Activated CD4-positive, alpha-beta T cell treated with anti-CD3 and anti-CD28 coated beads, Interleukin-2, Interleukin-4, amounts not matched to agents 100 ng/mL and 50 ng/mL, durations not matched to agents 16 hours and 8 hours (primary cell): ENCODE data around the gene SORBS2.
"Not testable (repeated sequence)": the region's sequence is repeated elsewhere in the genome, so short reads cannot be mapped to it uniquely, and the experiment has no call there.

Experiments used
- DNase-seq: peaks from one replicate; pipeline ENCODE4 v3.0.0-alpha.2; 2020; ENCODE audit warnings: low spot score

The SORBS2 gene

DNA sequence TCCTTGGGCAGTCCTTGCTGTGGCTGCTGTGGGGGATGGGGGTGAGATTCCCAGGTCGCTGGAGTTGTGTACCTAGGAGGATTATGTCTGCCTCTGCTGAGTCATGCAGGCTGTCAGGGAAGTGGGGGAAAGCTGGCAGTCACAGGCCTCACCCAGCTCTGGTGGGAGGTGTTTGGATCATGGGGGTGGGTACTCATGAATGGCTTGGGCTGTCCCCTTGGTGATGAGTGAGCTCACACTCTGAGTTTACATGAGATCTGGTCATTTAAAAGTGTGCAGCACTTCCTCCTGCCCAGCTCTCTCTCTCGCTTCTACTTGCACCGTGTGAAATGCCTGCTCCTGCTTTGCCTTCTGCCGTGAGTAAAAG, 252.1 kb downstream of the SORBS2 start:
- no peak for DNase-seq

DNA sequence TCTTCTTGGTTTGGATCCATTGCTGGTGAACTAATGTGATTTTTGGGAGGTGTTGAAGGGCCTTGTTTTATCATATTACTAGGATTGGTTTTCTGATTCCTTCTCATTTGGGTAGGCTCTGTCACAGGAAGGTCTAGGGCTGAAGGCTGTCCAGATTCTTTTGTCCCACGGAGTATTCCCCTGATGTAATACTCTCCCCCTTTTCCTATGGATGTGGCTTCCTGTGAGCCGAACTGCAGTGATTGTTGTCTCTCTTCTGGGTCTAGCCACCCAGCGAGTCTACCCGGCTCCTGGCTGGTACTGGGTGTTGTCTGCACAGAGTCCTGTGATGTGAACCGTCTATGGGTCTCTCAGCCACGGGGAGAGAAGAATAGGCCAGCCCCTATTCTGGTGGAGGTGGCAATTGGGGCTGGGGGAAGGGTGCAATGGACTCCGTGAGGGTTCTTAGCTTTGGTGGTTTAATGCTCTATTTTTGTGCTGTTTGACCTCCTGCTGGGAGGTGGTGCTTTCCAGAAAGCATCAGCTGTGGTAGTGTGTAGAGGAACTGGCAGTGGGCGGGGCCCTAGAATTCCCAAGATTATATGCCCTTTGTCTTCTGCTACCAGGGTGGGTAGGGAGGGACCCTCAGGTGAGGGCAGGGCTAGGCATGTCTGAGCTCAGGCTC, 252.6 kb downstream of the SORBS2 start:
- DNase-seq = not testable (repeated sequence)

DNA sequence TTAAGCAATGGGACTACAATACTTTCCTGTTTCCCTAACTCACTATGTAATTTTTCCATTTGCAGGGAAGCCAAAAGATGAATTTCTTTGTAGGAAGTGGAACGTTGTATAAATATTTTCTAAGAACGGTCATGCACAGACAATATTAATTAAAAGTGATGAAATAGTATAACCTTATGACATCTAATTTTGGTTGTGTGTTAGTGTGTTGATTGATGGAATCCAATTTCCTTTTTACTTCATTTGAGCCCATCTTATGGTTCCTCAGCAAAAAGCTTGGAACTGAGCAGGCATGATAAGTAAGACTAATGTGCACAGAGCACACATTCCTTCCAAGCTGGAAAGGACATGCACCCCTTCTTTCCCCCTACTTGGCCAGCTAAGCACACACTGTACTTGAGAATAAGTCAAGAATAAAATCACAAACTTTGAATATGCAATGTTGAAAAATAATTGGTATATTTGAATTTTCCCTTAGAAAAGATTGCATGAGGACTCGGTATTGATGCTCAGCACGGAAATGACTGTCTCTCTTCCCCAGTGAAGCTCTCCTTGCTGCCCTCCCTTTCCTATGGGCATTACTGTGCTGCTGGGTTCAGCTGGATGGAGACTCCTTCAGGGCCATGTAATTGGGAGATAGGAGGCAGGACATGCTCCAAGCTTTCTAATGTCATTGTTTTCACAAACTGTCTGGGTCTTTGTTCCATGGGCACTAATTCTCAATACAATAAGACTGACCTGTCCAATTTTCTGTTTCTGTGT, 257.4 kb downstream of the SORBS2 start:
- no peak for DNase-seq

DNA sequence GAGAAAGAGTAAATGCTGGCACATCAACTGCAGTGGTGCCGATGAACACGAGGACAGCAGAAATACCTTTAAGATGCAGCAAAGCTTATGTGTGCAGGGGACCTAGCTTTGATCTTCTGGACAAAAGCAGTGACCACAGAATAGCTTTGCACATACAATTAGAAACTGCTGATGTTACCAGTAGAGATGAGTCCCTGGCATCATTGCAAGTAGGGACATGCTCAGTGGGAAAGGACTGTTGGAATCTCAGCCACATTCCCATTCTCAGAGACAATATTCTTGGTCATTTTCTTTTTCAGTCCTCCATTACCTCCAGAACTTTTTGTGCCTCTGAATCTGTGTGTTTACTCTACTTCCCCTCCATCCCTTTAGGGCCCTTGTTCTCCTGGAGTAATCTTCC, 259.7 kb downstream of the SORBS2 start:
- no peak for DNase-seq

DNA sequence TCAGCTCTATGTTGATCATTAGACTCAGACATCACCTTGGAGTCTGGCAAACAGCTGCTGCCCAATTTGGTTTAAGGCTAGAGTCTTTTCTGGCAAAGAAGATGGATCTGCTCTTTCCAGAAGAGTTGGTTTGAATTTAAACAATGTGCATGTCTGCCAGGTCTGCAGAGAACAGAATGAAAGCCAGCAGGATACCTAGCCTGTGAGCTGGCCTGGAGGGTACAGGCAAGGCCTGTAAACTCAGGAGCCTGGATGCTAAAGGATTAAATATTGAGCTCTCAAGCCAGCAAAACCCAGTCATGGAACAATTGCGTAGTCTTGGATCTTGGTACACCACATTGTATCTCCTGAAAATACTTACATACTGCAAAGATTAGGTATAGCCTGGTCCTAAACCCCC, 261.1 kb downstream of the SORBS2 start:
- no peak for DNase-seq

DNA sequence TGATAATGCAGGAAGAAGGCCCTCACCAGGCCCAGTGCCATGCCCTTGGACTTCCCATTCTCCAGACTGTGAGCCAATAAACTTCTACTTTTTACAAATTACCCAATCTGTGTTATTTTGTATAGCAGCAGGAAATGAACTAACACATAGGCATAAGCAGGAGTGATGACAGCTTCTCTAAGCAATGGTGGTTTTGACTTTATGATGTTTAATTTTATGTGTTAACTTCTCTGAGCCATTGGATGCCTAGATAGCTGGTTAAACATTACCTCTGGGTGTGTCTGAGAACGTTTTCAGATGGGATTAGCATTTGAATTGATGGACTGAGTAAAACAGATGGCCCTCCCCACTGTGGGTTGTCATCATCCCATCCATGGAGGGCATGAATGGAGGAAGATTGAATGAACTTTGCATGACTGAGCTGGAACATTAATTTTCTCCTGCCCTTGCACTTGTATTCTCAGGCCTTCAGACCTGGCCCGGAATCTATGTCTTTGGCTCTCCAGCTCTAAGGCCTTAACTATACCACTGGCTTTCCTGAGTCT, 262.8 kb downstream of the SORBS2 start:
- DNase-seq = no peak

DNA sequence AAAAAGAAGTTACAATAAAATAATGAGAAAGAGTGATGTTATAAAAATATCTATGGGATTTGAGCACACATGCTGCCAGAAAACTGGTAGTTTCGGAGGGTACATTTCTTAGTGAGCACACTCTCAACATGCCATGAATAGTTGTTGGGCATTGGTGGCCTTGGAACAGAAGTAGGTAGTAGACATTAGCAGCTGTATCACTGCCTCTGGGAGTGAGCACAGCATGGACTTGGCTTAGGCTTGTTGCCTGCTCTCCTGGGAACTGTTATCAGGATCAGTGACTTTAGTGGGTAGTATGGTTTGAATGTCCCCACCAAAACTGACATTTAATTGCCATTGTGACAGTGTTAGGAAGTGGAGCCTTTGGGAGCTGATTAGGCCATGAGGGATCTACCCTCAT, 263.4 kb downstream of the SORBS2 start:
- DNase-seq = no peak

DNA sequence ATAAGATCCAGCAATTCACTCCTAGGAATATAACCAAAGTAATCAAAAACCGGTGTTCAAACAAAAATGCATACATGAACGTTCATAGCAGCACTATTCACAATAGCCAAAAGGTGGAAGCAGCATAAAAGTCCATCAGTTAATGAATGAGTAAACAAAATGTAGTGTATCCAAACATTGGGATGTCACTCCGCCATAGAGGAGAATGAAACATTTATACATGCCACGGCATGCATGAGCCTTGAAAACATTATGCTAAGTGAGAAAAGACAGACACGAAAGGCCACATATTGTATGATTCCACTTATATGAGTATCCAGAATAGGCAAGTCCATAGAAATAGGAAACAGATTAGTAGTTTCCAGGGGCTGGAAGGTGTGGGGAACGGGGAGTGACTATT, 265.7 kb downstream of the SORBS2 start:
- DNase-seq = no peak

DNA sequence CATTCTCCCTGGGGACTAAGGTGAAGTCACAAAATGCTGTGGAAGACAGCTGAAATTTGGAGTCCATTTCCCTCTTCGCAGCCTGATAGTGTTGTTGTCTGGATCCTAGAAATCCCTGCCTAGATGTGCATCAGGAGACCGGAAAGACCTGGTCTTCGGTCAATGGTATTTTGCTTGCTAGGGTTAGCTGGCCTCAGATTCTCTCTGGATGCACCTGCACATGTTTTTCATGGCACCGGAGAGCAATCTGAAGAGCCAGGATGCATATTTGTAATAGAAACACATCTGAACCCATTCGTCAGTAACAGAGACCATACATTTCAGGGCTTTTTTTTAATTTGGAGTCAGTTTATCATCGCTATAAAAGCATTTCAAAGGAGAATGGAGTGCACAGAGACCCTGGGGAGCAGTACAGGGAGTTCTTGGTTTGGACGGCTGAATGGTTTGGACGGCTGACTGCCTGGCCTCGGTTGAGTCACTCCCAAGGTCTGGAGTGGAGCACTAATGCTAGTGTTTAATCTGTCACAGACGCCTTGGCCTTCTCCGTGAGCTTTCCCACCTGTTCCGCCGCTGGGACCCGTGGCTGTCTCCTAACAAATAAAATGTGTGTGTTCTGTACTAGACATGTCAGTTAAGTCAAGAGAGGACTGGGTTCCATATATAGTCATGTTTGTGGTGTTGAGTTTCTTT, 269.2 kb downstream of the SORBS2 start:
- no peak for DNase-seq

DNA sequence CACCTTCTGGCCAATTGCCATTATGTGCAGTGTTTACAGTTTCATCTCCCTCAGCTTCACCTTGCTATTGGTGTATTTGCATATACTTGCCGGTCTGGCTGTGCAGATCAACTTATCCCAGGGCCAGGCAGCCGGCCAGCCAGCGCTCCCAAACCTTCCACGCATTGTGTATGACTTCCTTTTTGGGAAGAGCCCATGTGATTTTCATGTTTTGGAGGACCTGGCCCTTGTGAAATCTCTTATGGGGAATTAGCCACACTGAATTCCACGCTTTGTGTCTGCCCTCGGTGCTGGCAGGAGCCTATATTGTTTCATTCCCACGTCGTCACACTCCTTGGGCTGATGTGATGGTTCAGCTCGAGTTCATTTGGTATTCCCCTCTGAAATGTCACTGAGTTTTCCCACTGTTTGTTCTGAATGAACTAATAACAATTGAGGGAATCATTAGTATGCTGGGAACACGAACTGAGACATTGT, 270.7 kb downstream of the SORBS2 start:
- DNase-seq = no peak

DNA sequence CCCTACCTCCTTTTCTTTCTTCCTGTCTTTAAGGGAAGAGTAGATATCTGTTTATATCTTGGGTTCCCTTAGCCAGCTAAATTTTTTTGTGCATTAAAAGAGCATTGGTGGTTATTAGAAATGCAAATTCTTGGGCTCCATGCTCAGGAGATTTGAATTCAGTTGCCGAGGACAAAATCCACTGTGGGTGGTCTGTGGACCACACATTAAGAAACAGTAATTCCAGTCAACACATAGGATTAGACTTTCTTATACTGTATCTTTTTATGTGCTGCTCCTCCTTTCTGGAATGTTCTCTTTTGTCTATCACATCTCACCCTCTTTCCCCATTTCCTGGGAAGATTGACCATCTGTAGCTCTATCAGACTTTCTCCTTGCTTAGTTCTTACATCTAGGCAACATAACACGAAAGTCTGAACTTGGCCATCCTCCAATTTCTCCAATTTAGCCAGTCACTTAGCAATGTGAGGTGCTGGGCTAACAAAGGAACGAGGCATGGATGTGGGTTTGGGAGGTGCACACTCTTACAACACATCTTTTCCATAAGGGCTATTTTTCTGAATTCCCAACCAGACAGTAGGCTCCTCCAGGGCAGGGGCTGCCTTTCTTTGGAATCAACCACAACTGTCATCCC, 271.4 kb downstream of the SORBS2 start:
- no peak for DNase-seq

DNA sequence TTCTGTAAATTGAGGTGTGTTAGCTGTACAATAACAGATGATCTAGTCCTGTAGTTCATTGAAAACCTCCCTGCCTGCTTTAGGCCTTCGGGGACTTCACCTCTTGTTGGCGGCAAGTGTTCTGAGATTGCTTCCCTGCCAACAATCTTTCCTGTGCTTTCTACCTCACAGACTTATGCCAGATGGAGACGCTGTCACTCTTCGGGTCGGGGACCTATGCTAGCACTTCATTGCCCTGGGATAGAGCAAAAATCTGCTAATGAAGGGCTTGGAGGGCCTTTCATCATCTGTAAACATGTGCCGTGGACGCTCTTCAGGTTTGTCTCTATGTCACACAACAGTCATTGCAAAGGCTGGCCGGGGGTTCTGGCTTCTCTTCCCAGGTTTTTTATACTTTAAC, 272.0 kb downstream of the SORBS2 start:
- DNase-seq = no peak

DNA sequence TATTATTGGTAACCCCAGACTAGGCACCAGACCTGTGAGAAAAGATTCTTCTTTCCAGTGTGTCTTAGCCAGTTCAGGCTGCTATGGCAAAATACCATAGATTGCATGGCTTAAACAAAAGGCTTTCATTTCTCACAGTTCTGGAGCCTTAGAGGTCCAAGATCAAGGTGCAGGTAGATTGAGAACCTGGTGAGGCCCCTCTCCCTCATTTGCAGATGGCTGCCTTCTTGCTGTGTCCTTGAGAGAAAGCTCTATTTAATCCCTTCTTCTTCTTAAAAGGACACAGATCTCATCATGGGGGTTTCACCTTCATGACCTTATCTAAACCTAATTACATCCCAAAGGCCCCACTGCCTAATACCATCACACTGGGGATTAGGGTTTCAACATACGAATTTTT, 273.2 kb downstream of the SORBS2 start:
- no peak for DNase-seq

DNA sequence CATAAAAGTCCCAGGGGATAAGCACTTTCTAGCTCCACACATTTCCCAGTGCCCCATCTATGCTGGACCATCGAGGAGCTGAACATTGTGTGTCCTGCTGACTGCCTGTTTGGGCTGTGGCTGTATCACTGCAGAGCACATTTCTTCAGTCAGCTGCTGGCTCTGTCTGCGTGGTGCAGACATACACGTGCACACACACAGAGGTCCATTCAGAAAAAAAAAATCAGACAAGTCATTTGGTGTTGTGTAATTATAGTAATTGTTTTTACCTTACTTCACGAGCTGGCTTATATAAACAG, 275.6 kb downstream of the SORBS2 start:
- no peak for DNase-seq

DNA sequence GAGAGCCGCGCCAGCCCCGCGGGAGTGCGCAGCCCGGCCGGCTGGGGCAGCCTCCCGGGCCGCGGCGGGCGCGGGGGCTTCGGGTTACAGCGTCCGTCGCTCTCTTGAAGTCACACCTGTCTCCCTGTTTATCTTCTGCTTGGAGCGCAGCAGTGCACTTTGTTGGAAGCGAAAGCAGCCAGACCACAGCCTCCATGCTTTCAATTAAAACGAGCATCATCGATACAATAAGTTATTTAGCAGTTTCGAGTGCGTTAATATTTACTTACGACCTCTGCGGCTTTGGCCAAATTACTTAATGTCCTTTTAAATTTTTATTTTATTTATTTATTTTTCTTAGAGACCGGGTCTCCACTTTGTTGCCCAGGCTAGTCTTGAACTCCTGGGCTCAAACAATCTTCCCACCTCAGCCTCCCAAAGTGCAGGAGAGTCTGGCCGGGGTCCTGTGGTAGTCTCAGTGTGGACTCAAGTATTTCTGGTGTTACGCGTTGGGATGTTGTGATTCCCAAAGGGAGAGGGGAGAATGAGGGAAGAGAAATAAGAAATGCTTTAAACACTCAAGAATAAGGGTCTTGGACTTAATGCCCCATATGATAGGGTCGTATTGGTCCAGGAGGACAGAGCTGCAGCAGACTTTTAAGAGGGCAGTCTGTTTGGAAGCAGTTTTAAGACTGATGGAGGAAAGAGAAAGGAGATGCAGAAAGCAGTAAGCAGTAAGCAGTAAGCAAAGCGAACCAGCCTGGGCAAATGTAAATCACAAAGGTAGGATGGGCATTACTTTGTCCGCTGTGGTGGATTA, 276.2 kb downstream of the SORBS2 start:
- no peak for DNase-seq
